ENCODE results near the gene NAGPA. TPM values are rescaled to one million over a fixed set of nuclear protein-coding genes. Genes with fewer than 3 reads are reported as not detected.

NAGPA gene
- total and polyA plus RNA-seq, 2 of the 13 experiments (the other 11 are each of a cell fraction or from before 2014, with no cell fraction given): 27.1 to 60.3 TPM

DNA sequence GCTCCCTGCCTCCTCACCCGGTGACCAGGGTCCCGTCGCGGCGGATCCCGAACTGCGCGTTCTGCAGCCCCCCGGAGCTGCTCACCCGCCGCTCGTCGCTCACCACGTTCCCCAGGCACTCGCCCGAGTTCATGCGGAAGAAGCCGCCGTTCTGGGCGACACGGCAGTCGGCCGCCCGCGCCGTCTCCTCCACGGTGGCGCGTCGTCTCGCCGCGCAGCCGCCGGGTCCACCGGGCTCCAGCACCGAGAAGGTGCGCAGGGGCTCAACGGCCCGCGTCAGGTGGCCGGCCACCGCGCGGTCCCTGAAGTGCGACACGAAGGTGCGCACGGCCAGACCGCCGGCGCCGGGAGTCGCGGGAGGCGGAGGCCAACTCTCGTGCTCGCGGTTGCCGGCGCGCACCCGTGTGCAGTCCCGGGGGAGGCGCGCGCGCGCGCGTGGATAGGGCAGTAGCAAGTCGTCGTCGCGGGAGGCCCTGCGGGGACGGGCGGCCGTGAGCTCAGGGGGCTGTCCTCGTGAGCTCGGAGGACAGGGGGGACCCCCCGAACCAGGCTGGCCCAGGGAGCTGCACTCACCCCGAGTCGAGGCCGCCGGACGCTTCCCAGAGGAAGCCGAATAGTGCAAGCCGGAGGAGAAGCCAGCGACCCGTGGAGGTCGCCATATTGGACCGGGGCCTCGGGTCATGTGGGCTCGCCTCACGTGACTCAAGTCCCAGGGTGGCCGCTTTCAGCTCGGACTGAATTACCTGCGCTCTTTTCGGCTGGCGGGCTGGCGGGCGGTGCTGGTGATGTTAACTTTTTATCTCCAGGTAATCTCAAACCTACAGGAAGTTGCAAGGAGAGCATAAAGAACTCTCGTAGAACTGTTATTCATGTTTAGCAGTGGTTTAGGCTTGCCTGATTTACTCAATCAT is at the start of gene NAGPA (continued):
- TF ChIP-seq, protein P1, sequence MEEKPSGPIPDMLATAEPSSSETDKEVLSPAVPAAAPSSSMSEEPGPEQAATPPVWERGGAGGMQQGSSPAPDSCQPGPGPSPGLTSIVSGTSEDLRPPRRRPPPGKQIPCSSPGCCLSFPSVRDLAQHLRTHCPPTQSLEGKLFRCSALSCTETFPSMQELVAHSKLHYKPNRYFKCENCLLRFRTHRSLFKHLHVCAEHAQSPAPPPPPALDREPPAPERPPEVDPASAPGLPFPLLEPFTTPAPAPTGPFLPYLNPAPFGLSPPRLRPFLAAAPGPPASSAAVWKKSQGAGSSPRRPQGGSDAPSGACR (CRISPR knock-in tag; IDR thresholded peaks at IDR 0.05): peak; percentile 91
- TF ChIP-seq ZNF816 (CRISPR knock-in tag; IDR thresholded peaks at IDR 0.05; ENCODE audit: borderline replicate concordance) (no peak), NR2F1 (CRISPR knock-in tag; IDR thresholded peaks at IDR 0.05) (no peak), ZNF160 (CRISPR knock-in tag; IDR thresholded peaks at IDR 0.05) (peak; percentile 90), ZNF253 (CRISPR knock-in tag; IDR thresholded peaks at IDR 0.05; ENCODE audit: borderline replicate concordance) (peak; percentile 82; the same call in 1 of the 2 replicates), ZNF589 (CRISPR knock-in tag; conservative IDR thresholded peaks at IDR 0.05) (peak; percentile 88; the same call in 1 of the 2 replicates), ZUFSP (CRISPR knock-in tag; IDR thresholded peaks at IDR 0.05; ENCODE audit: borderline replicate concordance) (peak; percentile 93; the same call in 1 of the 2 replicates), YY1 (IDR thresholded peaks at IDR 0.05; ENCODE audit: insufficient read depth, insufficient replicate concordance, low read depth, low read length) (peak; percentile 100), GPBP1L1 (CRISPR knock-in tag; IDR thresholded peaks at IDR 0.05) (no peak), SATB2 (CRISPR knock-in tag; IDR thresholded peaks at IDR 0.05) (peak; percentile 80; the same call in 1 of the 2 replicates), ZNF383 (CRISPR knock-in tag; IDR thresholded peaks at IDR 0.05; ENCODE audit: borderline replicate concordance) (no peak), FUBP1 (CRISPR knock-in tag; IDR thresholded peaks at IDR 0.05; ENCODE audit: borderline replicate concordance) (no peak; the same call in 1 of the 2 replicates), ELF4 (CRISPR knock-in tag; IDR thresholded peaks at IDR 0.05; ENCODE audit: borderline replicate concordance) (no peak), CBX1 (IDR thresholded peaks at IDR 0.05; ENCODE audit: low read depth) (peak; percentile 97), GTF3A (CRISPR knock-in tag; conservative IDR thresholded peaks at IDR 0.05) (peak; percentile 78; the same call in 1 of the 2 replicates), CBFB (CRISPR knock-in tag; IDR thresholded peaks at IDR 0.05) (peak; percentile 85), MYC (CRISPR knock-in tag; IDR thresholded peaks at IDR 0.05; ENCODE audit: borderline replicate concordance) (peak; percentile 93), POLR2A (IDR thresholded peaks at IDR 0.05; ENCODE audit: insufficient read depth in 1 of 2, low read depth in 2 of 2, low read length in 2 of 2) (peak; percentile 76 to 92), PATZ1 (CRISPR knock-in tag; IDR thresholded peaks at IDR 0.05) (peak; percentile 69; the same call in 1 of the 2 replicates), ZNF772 (CRISPR knock-in tag; IDR thresholded peaks at IDR 0.05) (peak; percentile 67; the same call in 1 of the 2 replicates)

All from HepG2 (cell line).